Tibial nerve (tissue), 4 donors: Measurements from ENCODE around the gene HSPD1. TPM values are rescaled to one million over a fixed set of nuclear protein-coding genes. Genes with fewer than 3 reads are reported as not detected.
A peak's percentile ranks its signal among the peaks of the same experiment; 100 is the strongest.

ENCODE experiments used
- DNase-seq, 2 donors: peaks; one replicate each; pipeline ENCODE4 v3.0.0-alpha.2; 2019; ENCODE audit warnings: low spot score in 2 of 2
- H3K27ac ChIP-seq, 4 donors: fragments of 200-600 bp; sonication (generic) in 3 of 4; one replicate each; pipeline ENCODE4 v1.5.1; 2017 to 2019; ENCODE audit warnings: mild to moderate bottlenecking in 1 of 4
- H3K27me3 ChIP-seq, 2 donors: fragments of 200-600 bp; sonication (generic) in 1 of 2; one replicate each; pipeline versions ENCODE4 v1.5.1 to v1.6.0; 2017 to 2019
- H3K36me3 ChIP-seq, 3 donors: fragments of 200-600 bp; sonication (generic); one replicate each; pipeline ENCODE4 v1.5.1; 2018 to 2019
- H3K4me1 ChIP-seq, 4 donors: fragments of 200-600 bp; sonication (generic) in 3 of 4; one replicate each; pipeline ENCODE4 v1.5.1; 2017 to 2019
- H3K4me3 ChIP-seq, 4 donors: fragments of 200-600 bp; sonication (generic) in 3 of 4; one replicate each; pipeline ENCODE4 v1.5.1; 2017 to 2019; ENCODE audit warnings: mild to moderate bottlenecking in 1 of 4, moderate library complexity in 1 of 4
- H3K9me3 ChIP-seq, 4 donors: fragments of 200-600 bp; sonication (generic) in 3 of 4; one replicate each; pipeline ENCODE4 v1.5.1; 2017 to 2019
- EP300 ChIP-seq, 2 donors: sonication (generic); formaldehyde crosslinking; IDR thresholded peaks; one replicate each; pipeline ENCODE4 v1.6.1; 2017; ENCODE audit warnings: antibody characterized with exemption in 2 of 2, mild to moderate bottlenecking in 1 of 2
- POLR2A ChIP-seq, 2 donors: fragments of 450-650 bp; IDR thresholded peaks; one replicate each; pipeline ENCODE4 v1.6.1; 2017; ENCODE audit warnings: antibody characterized with exemption in 2 of 2, mild to moderate bottlenecking in 2 of 2, moderate library complexity in 2 of 2
- WGBS, 2 donors: methylation state at CpG; one replicate each; pipeline ENCODE4 v1.1.5; 2018; 5-methylcytosine and 5-hydroxymethylcytosine counted together
- total RNA-seq, 4 donors: library from RNA; depleted of rRNA; stranded (reverse); fragments of >200 nt; gene quantifications; one replicate each; pipeline ENCODE4 v1.1.0, GENCODE V29; 2016
- TF ChIP-seq, protein P1 (sequence below), 5 experiments: fragments of 200-600 bp in 3 of 5; fragments of 450-650 bp in 2 of 5; sonication (generic) in 3 of 5; IDR thresholded peaks; one replicate each; pipeline ENCODE4 v1.5.1; 2016 to 2019; ENCODE audit warnings: antibody characterized with exemption in 5 of 5, mild to moderate bottlenecking in 3 of 5, moderate library complexity in 2 of 5

The HSPD1 gene
- 100 to 1,000 TPM in 3 of 4 donors, 10 to 100 TPM in 1; 76.1 to 160 (median 119) TPM for total RNA-seq

DNA sequence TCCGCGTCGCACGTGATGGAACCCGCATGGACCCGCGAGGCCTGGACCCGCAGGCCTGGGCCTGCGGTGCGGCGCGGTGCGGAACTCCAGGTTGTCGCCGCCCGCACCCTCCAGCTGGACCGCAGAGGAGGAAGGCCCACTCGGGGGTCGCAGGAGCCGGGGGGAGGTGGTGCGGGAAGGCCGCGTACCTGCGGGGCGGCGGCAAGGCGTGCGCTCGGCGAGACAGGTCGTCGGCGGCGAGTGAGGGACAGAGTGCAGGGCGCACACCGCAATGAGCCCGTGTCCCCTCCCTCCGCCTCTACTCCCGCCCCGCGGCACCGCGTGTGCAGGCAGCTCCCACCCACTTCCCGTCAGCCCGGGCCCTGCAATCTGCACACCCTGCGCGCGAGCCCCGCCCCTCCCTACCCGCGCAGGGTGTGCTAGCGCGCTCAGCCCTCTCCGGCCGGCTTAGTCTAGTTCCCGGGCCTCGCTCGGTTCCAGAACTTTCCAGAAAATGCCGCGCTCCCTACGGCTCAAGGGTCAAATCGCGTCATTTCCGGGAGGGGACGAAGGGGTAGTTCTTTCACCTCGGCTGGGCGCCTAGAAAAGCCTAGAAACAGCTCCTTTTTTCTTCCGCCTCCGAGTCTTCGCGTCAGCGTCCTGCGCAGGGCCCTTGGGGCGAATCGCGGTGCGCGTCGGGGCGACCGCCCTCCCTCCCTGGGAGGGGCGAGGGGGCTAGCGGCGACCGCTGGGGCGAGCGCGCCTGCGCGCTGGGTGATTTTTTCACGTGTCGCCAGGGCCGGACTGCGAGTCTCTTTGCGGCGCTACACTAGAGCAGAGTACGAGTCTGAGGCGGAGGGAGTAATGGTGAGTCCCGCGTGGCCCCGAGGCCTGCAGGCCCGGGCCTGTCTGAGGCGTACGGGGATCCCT lies at the start of gene HSPD1, which contains the start of gene HSPE1:
Gene HSPD1 (minus strand): TSS at position 247 of the 909 bp plus-strand sequence. CDS start 992 bp downstream, outside the sequence.
Gene HSPE1 (plus strand): TSS at position 786 of the 909 bp plus-strand sequence. CDS start 58 bp downstream, at position 844.
- peak within 1 kb of the TSS; percentile 84 to 97 (median 92) for H3K4me3 ChIP-seq
- peaks cover 0 to 37% (median 11%) of the 10 kb centered on the region in 3 donors for H3K36me3 ChIP-seq
- TF ChIP-seq EP300 (IDR thresholded peaks at IDR 0.05) (peak; percentile 99 to 100), POLR2A (IDR thresholded peaks at IDR 0.05) (peak; percentile 98)
- TF ChIP-seq, protein P1, sequence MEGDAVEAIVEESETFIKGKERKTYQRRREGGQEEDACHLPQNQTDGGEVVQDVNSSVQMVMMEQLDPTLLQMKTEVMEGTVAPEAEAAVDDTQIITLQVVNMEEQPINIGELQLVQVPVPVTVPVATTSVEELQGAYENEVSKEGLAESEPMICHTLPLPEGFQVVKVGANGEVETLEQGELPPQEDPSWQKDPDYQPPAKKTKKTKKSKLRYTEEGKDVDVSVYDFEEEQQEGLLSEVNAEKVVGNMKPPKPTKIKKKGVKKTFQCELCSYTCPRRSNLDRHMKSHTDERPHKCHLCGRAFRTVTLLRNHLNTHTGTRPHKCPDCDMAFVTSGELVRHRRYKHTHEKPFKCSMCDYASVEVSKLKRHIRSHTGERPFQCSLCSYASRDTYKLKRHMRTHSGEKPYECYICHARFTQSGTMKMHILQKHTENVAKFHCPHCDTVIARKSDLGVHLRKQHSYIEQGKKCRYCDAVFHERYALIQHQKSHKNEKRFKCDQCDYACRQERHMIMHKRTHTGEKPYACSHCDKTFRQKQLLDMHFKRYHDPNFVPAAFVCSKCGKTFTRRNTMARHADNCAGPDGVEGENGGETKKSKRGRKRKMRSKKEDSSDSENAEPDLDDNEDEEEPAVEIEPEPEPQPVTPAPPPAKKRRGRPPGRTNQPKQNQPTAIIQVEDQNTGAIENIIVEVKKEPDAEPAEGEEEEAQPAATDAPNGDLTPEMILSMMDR (IDR thresholded peaks at IDR 0.05), result peak in 2 of 5 experiments; percentile 41 to 46
- H3K27ac ChIP-seq, result peak within 1 kb of the TSS; percentile 95 to 100 (median 98)
- DNase-seq, result peak; percentile 95 to 98
- H3K9me3 ChIP-seq, result no peaks in the 10 kb centered on the region
- 0 to 1% methylated on average over 28 to 42 of the region's 104 CpGs for WGBS, 2 donors
- peaks cover 0 to 60% (median 29%) of the 10 kb centered on the region in 4 donors for H3K4me1 ChIP-seq
- no peaks in the 10 kb centered on the region for H3K27me3 ChIP-seq

- Histone ChIP-seq H3K4me3 (no peak overlapping the region), H3K9me3 (no peaks in the 10 kb centered on the region), H3K27me3 (no peaks in the 10 kb centered on the region), H3K27ac (no peak overlapping the region), H3K36me3 (peaks cover 0 to 77% (median 4%) of the 10 kb centered on the region in 3 donors), H3K4me1 (no peaks in the 10 kb centered on the region)
- 90 to 93% methylated on average over 5 of the region's 5 CpGs for WGBS, 2 donors
- DNase-seq, result no peak
- TF ChIP-seq, protein P1 (IDR thresholded peaks at IDR 0.05), result no peak
- no peak for TF ChIP-seq EP300 (IDR thresholded peaks at IDR 0.05)
- TF ChIP-seq POLR2A (IDR thresholded peaks at IDR 0.05), result no peak
Observed at GRCh38 chr2:197548582-197548981, 48.9 kb upstream of the HSPD1 start.

DNA sequence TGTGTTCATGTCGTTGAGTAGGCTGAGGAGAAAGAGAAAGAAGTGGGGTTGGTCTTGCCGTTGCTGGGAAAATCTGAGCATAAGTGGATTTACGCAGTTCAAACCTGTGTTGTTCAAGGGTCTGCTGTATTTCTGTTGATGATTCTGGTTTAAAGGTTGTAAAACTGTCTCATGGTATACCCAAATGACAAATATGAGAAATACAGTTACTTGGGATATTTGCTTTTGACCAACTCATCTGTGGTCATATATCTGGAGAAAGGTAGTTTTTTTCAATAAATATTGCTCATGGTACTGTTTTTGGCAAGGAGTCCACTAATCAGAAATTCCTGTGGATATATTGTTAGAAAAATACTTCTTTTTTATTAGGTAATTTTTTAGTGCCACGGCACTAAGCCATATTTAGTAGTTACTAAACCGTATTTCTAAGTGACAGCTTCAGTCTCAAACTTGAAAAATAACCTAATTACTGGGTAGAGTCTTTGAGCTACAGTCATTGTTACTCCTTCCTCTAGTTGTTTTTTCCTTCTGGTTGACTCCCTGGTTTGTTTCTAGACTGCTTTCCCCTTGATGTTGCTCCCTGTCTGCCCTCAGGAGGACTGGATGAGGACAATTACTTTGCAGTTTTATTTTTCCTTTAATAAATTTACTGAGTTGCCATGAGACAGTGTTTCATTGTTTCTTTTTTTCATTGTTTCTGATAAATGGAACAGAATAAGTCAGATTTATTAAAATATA lies 47.7 kb upstream of the HSPD1 start:
- WGBS, 2 donors, result 86 to 92% methylated on average over 5 of the region's 5 CpGs
- no peak overlapping the region for H3K27ac ChIP-seq
- H3K9me3 ChIP-seq, result no peaks in the 10 kb centered on the region
- H3K27me3 ChIP-seq, result no peaks in the 10 kb centered on the region
- DNase-seq, result no peak
- TF ChIP-seq EP300 (IDR thresholded peaks at IDR 0.05) (no peak), POLR2A (IDR thresholded peaks at IDR 0.05) (no peak)
- TF ChIP-seq, protein P1 (IDR thresholded peaks at IDR 0.05), result no peak
- H3K36me3 ChIP-seq, result peaks cover 0 to 81% (median 11%) of the 10 kb centered on the region in 3 donors
- H3K4me3 ChIP-seq, result no peak overlapping the region
- H3K4me1 ChIP-seq, result peaks cover 0 to 4% (median 0%) of the 10 kb centered on the region in 4 donors

DNA sequence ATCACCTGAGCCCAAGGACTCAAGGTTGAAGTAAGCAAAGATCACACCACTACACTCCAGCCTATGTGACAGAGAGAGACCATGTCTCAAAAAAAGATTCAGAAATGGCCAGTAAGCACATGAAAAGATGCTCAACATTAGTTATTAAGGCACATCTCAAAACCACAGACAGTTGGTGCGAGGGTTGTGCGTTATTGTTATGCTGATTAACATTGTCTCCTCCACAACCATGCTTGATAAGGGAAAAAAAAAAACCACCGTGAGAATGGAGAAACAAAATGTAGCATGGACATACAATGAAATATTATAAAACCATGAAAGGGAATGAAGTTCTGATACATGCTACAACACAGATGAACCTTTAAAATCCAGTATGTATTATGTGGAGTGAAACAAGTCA lies 43.6 kb upstream of the HSPD1 start:
- Histone ChIP-seq H3K4me3 (no peak overlapping the region), H3K9me3 (no peaks in the 10 kb centered on the region), H3K4me1 (peaks cover 0 to 25% (median 0%) of the 10 kb centered on the region in 4 donors), H3K36me3 (peaks cover 0 to 61% (median 19%) of the 10 kb centered on the region in 3 donors), H3K27me3 (no peaks in the 10 kb centered on the region), H3K27ac (no peak overlapping the region)
- DNase-seq, result no peak
- TF ChIP-seq, protein P1 (IDR thresholded peaks at IDR 0.05), result no peak
- no peak for TF ChIP-seq EP300 (IDR thresholded peaks at IDR 0.05)
- no peak for TF ChIP-seq POLR2A (IDR thresholded peaks at IDR 0.05)
- 95 to 96% methylated on average over 3 of the region's 3 CpGs for WGBS, 2 donors
